BLaER1 treated with 17β-estradiol and CSF1 and Interleukin-3, amounts not matched to agents 10 nM and 100 nM (cell line): ENCODE results near the gene SRRM5.
"Not testable (repeated sequence)": the region's sequence is repeated elsewhere in the genome, so short reads cannot be mapped to it uniquely, and the experiment has no call there.

Source experiments
- H3K27ac ChIP-seq, 11 experiments: shearing (Covaris generic); formaldehyde crosslinking; 2 replicates each; pipeline ENCODE4 v1.8.1; 2022
- H3K27me3 ChIP-seq, 11 experiments: shearing (Covaris generic); formaldehyde crosslinking; 2 replicates each; pipeline ENCODE4 v1.8.1; 2022
- H3K36me3 ChIP-seq, 11 experiments: shearing (Covaris generic); formaldehyde crosslinking; 2 replicates each; pipeline ENCODE4 v1.8.1; 2022
- H3K4me1 ChIP-seq, 10 experiments: shearing (Covaris generic); formaldehyde crosslinking; 2 replicates each; pipeline ENCODE4 v1.8.1; 2022
- H3K4me2 ChIP-seq, 11 experiments: shearing (Covaris generic); formaldehyde crosslinking; 2 replicates each; pipeline ENCODE4 v1.8.1; 2022
- H3K4me3 ChIP-seq, 10 experiments: shearing (Covaris generic); formaldehyde crosslinking; 2 replicates each; pipeline ENCODE4 v1.8.1; 2022
- H3K9ac ChIP-seq, 11 experiments: shearing (Covaris generic); formaldehyde crosslinking; 2 replicates each; pipeline ENCODE4 v1.8.1; 2022
- H3K9me3 ChIP-seq, 11 experiments: shearing (Covaris generic); formaldehyde crosslinking; replicated peaks in 1 of 11; 2 replicates each; pipeline ENCODE4 v1.8.1; 2022
- H4K20me1 ChIP-seq, 11 experiments: shearing (Covaris generic); formaldehyde crosslinking; 2 replicates each; pipeline ENCODE4 v1.8.1; 2022
- Cebpa-rat ChIP-seq, 11 experiments: shearing (Covaris generic); IDR thresholded peaks; 2 replicates each; pipeline ENCODE4 v1.8.1; 2022

Gene SRRM5

GRCh38 chr19:43594710-43595604, 16.9 kb upstream of the SRRM5 start:
- peaks cover 0 to 71% (median 32%) of the 10 kb centered on the region in 11 experiments; a peak in 17 of 22 replicates for H4K20me1 ChIP-seq
- H3K4me1 ChIP-seq, result peaks cover 39 to 59% (median 51%) of the 10 kb centered on the region in 10 experiments
- peak overlapping the region; percentile 87 to 98 (median 92) for H3K9ac ChIP-seq
- no peaks in the 10 kb centered on the region for H3K27me3 ChIP-seq
- peaks cover 54 to 72% (median 63%) of the 10 kb centered on the region in 11 experiments for H3K36me3 ChIP-seq
- H3K27ac ChIP-seq, result peak overlapping the region; percentile 85 to 98 (median 91)
- H3K4me3 ChIP-seq, result peak overlapping the region; percentile 76 to 90 (median 82)
- no peaks in the 10 kb centered on the region for H3K9me3 ChIP-seq
- no peak for TF ChIP-seq Cebpa-rat (IDR thresholded peaks at IDR 0.05)
- H3K4me2 ChIP-seq, result peak overlapping the region; percentile 89 to 99 (median 96)

GRCh38 chr19:43595605-43595998, 16.3 kb upstream of the SRRM5 start:
- peaks cover 33 to 53% (median 45%) of the 10 kb centered on the region in 10 experiments for H3K4me1 ChIP-seq
- TF ChIP-seq Cebpa-rat (IDR thresholded peaks at IDR 0.05), result no peak
- H3K27me3 ChIP-seq, result no peaks in the 10 kb centered on the region
- peak overlapping the region; percentile 89 to 99 (median 96) for H3K4me2 ChIP-seq
- peaks cover 56 to 72% (median 63%) of the 10 kb centered on the region in 11 experiments for H3K36me3 ChIP-seq
- H3K4me3 ChIP-seq, result peak overlapping the region; percentile 76 to 90 (median 82)
- H3K9ac ChIP-seq, result peak overlapping the region; percentile 87 to 98 (median 92)
- H3K9me3 ChIP-seq, result no peaks in the 10 kb centered on the region
- H4K20me1 ChIP-seq, result peaks cover 0 to 65% (median 32%) of the 10 kb centered on the region in 11 experiments; a peak in 17 of 22 replicates
- peak overlapping the region; percentile 85 to 98 (median 91) for H3K27ac ChIP-seq

- peaks cover 0 to 58% (median 34%) of the 10 kb centered on the region in 11 experiments; a peak in 17 of 22 replicates for H4K20me1 ChIP-seq
- H3K36me3 ChIP-seq, result peaks cover 58 to 72% (median 63%) of the 10 kb centered on the region in 11 experiments
- no peaks in the 10 kb centered on the region for H3K27me3 ChIP-seq
- peaks cover 34 to 50% (median 41%) of the 10 kb centered on the region in 10 experiments for H3K4me1 ChIP-seq
- peak within 1 kb of the TSS; percentile 76 to 90 (median 82) for H3K4me3 ChIP-seq
- TF ChIP-seq Cebpa-rat (IDR thresholded peaks at IDR 0.05), result no peak
- H3K9ac ChIP-seq, result peak within 1 kb of the TSS; percentile 87 to 98 (median 92)
- H3K9me3 ChIP-seq, result no peaks in the 10 kb centered on the region
- peak within 1 kb of the TSS; percentile 86 to 98 (median 93) for H3K27ac ChIP-seq
- H3K4me2 ChIP-seq, result peak within 1 kb of the TSS; percentile 94 to 99 (median 99)
Observed at GRCh38 chr19:43595999-43596841, 15.7 kb upstream of the SRRM5 start, which contains the start of the genes IRGQ and ZNF576. IRGQ (minus strand) TSS chr19:43596134; CDS start chr19:43595338, 796 bp downstream. ZNF576 (plus strand) TSS chr19:43596595; CDS start chr19:43597109, 514 bp downstream.

- Histone ChIP-seq H3K9me3 (no peaks in the 10 kb centered on the region), H3K27ac (peak overlapping the region; percentile 86 to 98 (median 93)), H3K4me2 (peak overlapping the region; percentile 92 to 99 (median 98)), H3K4me3 (peak overlapping the region; percentile 65 to 90 (median 82)), H4K20me1 (peaks cover 0 to 53% (median 27%) of the 10 kb centered on the region in 11 experiments; a peak in 17 of 22 replicates), H3K36me3 (peaks cover 58 to 72% (median 64%) of the 10 kb centered on the region in 11 experiments), H3K4me1 (peaks cover 41 to 55% (median 45%) of the 10 kb centered on the region in 10 experiments), H3K9ac (peak overlapping the region; percentile 87 to 98 (median 92)), H3K27me3 (no peaks in the 10 kb centered on the region)
- no peak for TF ChIP-seq Cebpa-rat (IDR thresholded peaks at IDR 0.05)
Observed at GRCh38 chr19:43596842-43597461, 14.9 kb upstream of the SRRM5 start.

- Histone ChIP-seq H3K36me3 (peaks cover 56 to 72% (median 64%) of the 10 kb centered on the region in 11 experiments), H3K9ac (peak overlapping the region; percentile 87 to 98 (median 92); a peak in 21 of 22 replicates), H3K9me3 (no peaks in the 10 kb centered on the region), H3K27ac (peak overlapping the region in 10 of 11 experiments; percentile 88 to 98 (median 93); a peak in 16 of 22 replicates), H3K27me3 (no peaks in the 10 kb centered on the region), H3K4me1 (peaks cover 41 to 63% (median 55%) of the 10 kb centered on the region in 10 experiments), H4K20me1 (peaks cover 0 to 44% (median 18%) of the 10 kb centered on the region in 11 experiments; a peak in 16 of 22 replicates), H3K4me3 (peak overlapping the region; percentile 65 to 90 (median 82); a peak in 18 of 20 replicates), H3K4me2 (peak overlapping the region; percentile 92 to 99 (median 98))
- no peak for TF ChIP-seq Cebpa-rat (IDR thresholded peaks at IDR 0.05)
Observed at GRCh38 chr19:43597876-43598275, 14.0 kb upstream of the SRRM5 start.

- no peak for TF ChIP-seq Cebpa-rat (IDR thresholded peaks at IDR 0.05)
- H3K4me1 ChIP-seq, result peaks cover 33 to 64% (median 58%) of the 10 kb centered on the region in 10 experiments
- peak overlapping the region in 7 of 10 experiments; percentile 65 to 90 (median 83); a peak in 11 of 20 replicates for H3K4me3 ChIP-seq
- peak overlapping the region; percentile 87 to 98 (median 92); a peak in 19 of 22 replicates for H3K9ac ChIP-seq
- H4K20me1 ChIP-seq, result peaks cover 0 to 42% (median 12%) of the 10 kb centered on the region in 11 experiments; a peak in 15 of 22 replicates
- H3K27ac ChIP-seq, result peak overlapping the region in 3 of 11 experiments; percentile 91 to 98 (median 93); a peak in 5 of 22 replicates
- peaks cover 48 to 68% (median 56%) of the 10 kb centered on the region in 11 experiments for H3K36me3 ChIP-seq
- H3K27me3 ChIP-seq, result no peaks in the 10 kb centered on the region
- no peaks in the 10 kb centered on the region for H3K9me3 ChIP-seq
- peak overlapping the region; percentile 92 to 99 (median 98) for H3K4me2 ChIP-seq
Observed at GRCh38 chr19:43598445-43599240, 13.2 kb upstream of the SRRM5 start.

GRCh38 chr19:43599635-43600295, 12.1 kb upstream of the SRRM5 start:
- TF ChIP-seq Cebpa-rat (IDR thresholded peaks at IDR 0.05), result no peak
- H3K4me3 ChIP-seq, result no peak overlapping the region
- no peaks in the 10 kb centered on the region for H3K27me3 ChIP-seq
- H3K4me2 ChIP-seq, result no peak overlapping the region
- peaks cover 40 to 60% (median 48%) of the 10 kb centered on the region in 11 experiments for H3K36me3 ChIP-seq
- H3K9me3 ChIP-seq, result no peaks in the 10 kb centered on the region
- H3K9ac ChIP-seq, result peak overlapping the region in 4 of 11 experiments; percentile 15 to 92 (median 31); a peak in 5 of 22 replicates
- H4K20me1 ChIP-seq, result peaks cover 0 to 42% (median 4%) of the 10 kb centered on the region in 11 experiments; a peak in 8 of 22 replicates
- H3K27ac ChIP-seq, result no peak overlapping the region
- H3K4me1 ChIP-seq, result peaks cover 24 to 64% (median 60%) of the 10 kb centered on the region in 10 experiments

GRCh38 chr19:43600326-43600725, 11.6 kb upstream of the SRRM5 start:
- H3K9me3 ChIP-seq, H3K27me3 ChIP-seq, H3K27ac ChIP-seq, H3K4me3 ChIP-seq, H3K4me2 ChIP-seq: not testable (repeated sequence)
- H3K9ac ChIP-seq, result peak overlapping the region in 1 of 11 experiments; percentile 15; a peak in 1 of 22 replicates
- H3K4me1 ChIP-seq, result peaks cover 24 to 67% (median 64%) of the 10 kb centered on the region in 10 experiments
- H3K36me3 ChIP-seq, result peaks cover 40 to 66% (median 50%) of the 10 kb centered on the region in 11 experiments
- peaks cover 0 to 44% (median 4%) of the 10 kb centered on the region in 11 experiments; a peak in 7 of 22 replicates for H4K20me1 ChIP-seq
